HEK293 (cell line): Measurements from ENCODE around the gene AKAP6.

ENCODE experiments used
- CTCF ChIP-seq: fragments of 450-650 bp; formaldehyde crosslinking; IDR thresholded peaks from 2 replicates; pipeline ENCODE4 v1.5.1; 2016; ENCODE audit warnings: missing biosample characterization, missing genetic modification characterization
- KLF10 ChIP-seq: fragments of 450-650 bp; IDR thresholded peaks from 2 replicates; pipeline ENCODE4 v1.5.1; 2018; ENCODE audit warnings: missing biosample characterization, mild to moderate bottlenecking, missing genetic modification characterization
- PATZ1 ChIP-seq: fragments of 450-650 bp; formaldehyde crosslinking; IDR thresholded peaks from 2 replicates; pipeline ENCODE4 v1.5.1; 2016; ENCODE audit warnings: missing biosample characterization, missing genetic modification characterization
- RBAK ChIP-seq: fragments of 450-650 bp; formaldehyde crosslinking; IDR thresholded peaks from 2 replicates; pipeline ENCODE4 v1.5.1; 2016; ENCODE audit warnings: missing biosample characterization, missing genetic modification characterization
- REST ChIP-seq: fragments of 450-650 bp; formaldehyde crosslinking; IDR thresholded peaks from 2 replicates; pipeline ENCODE4 v1.5.1; 2016; ENCODE audit warnings: missing biosample characterization, missing genetic modification characterization
- ZBTB1 ChIP-seq: fragments of 450-650 bp; formaldehyde crosslinking; IDR thresholded peaks from 2 replicates; pipeline ENCODE4 v1.5.1; 2016; ENCODE audit warnings: missing biosample characterization, missing genetic modification characterization
- ZNF398 ChIP-seq: fragments of 450-650 bp; formaldehyde crosslinking; IDR thresholded peaks from 2 replicates; pipeline ENCODE4 v1.5.1; 2017; ENCODE audit warnings: missing biosample characterization, missing genetic modification characterization
- ZNF423 ChIP-seq: fragments of 450-650 bp; formaldehyde crosslinking; IDR thresholded peaks from 2 replicates; pipeline ENCODE4 v1.5.1; 2016; ENCODE audit warnings: missing biosample characterization, missing genetic modification characterization
- ZNF518A ChIP-seq: fragments of 450-650 bp; formaldehyde crosslinking; conservative IDR thresholded peaks from 2 replicates; pipeline ENCODE4 v1.5.1; 2016; ENCODE audit warnings: low read depth, missing biosample characterization, missing genetic modification characterization
- ZNF664 ChIP-seq: fragments of 450-650 bp; formaldehyde crosslinking; IDR thresholded peaks from 2 replicates; pipeline ENCODE4 v1.5.1; 2016; ENCODE audit warnings: missing biosample characterization, missing genetic modification characterization
- ZNF76 ChIP-seq: fragments of 450-650 bp; formaldehyde crosslinking; IDR thresholded peaks from 2 replicates; pipeline ENCODE4; 2016; ENCODE audit warnings: low read depth, missing biosample characterization, missing genetic modification characterization, borderline replicate concordance

GRCh38 chr14:32379447-32379846 lies 50.3 kb downstream of the AKAP6 start:
- TF ChIP-seq ZNF518A (tag by site-specific recombination) (no peak), ZNF664 (no peak), ZNF423 (no peak), REST (no peak), ZNF398 (tag by site-specific recombination) (no peak), KLF10 (tag by site-specific recombination) (no peak), CTCF (tag by site-specific recombination) (no peak), ZNF76 (tag by site-specific recombination) (no peak), PATZ1 (no peak), RBAK (tag by site-specific recombination) (no peak), ZBTB1 (tag by site-specific recombination) (no peak)
